ENCODE measurements around the gene ATP6V1B1.

DNA sequence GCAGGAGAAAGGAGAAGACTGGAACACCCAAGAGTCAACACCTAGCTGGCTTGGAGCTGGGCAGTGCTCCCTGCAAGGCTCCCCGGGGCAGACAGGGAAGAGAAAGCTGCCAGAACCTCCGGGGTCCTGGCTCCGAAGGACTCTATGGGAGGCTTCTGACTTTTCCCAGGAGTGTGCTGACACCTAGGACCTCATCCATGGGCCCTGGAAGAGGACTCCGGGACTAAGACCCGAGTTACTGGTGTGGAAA, 37.8 kb upstream of the ATP6V1B1 start:
- no peak for TF ChIP-seq ARNTL (CRISPR knock-in tag; IDR thresholded peaks at IDR 0.05; ENCODE audit: borderline replicate concordance, low read depth)
- no peak for TF ChIP-seq ZNF565 (CRISPR knock-in tag; conservative IDR thresholded peaks at IDR 0.05; ENCODE audit: low read depth)
- TF ChIP-seq ZNF8 (CRISPR knock-in tag; IDR thresholded peaks at IDR 0.05): no peak
- TF ChIP-seq, protein P1, sequence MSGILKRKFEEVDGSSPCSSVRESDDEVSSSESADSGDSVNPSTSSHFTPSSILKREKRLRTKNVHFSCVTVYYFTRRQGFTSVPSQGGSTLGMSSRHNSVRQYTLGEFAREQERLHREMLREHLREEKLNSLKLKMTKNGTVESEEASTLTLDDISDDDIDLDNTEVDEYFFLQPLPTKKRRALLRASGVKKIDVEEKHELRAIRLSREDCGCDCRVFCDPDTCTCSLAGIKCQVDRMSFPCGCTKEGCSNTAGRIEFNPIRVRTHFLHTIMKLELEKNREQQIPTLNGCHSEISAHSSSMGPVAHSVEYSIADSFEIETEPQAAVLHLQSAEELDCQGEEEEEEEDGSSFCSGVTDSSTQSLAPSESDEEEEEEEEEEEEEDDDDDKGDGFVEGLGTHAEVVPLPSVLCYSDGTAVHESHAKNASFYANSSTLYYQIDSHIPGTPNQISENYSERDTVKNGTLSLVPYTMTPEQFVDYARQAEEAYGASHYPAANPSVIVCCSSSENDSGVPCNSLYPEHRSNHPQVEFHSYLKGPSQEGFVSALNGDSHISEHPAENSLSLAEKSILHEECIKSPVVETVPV (CRISPR knock-in tag; IDR thresholded peaks at IDR 0.05): no peak
- TF ChIP-seq, protein P2, sequence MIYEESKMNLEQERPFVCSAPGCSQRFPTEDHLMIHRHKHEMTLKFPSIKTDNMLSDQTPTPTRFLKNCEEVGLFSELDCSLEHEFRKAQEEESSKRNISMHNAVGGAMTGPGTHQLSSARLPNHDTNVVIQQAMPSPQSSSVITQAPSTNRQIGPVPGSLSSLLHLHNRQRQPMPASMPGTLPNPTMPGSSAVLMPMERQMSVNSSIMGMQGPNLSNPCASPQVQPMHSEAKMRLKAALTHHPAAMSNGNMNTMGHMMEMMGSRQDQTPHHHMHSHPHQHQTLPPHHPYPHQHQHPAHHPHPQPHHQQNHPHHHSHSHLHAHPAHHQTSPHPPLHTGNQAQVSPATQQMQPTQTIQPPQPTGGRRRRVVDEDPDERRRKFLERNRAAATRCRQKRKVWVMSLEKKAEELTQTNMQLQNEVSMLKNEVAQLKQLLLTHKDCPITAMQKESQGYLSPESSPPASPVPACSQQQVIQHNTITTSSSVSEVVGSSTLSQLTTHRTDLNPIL (CRISPR knock-in tag; IDR thresholded peaks at IDR 0.05; ENCODE audit: low read depth): no peak
- TF ChIP-seq ZC3H10 (CRISPR knock-in tag; IDR thresholded peaks at IDR 0.05): no peak
